ENCODE results near the gene CTNNA3.

Gene CTNNA3

GRCh38 chr10:67520924-67521520, 175.0 kb downstream of the CTNNA3 start:
- DNase-seq (ENCODE audit: low read depth, low spot score), result no peak
- H3K27ac ChIP-seq, result no peak overlapping the region

- DNase-seq (ENCODE audit: low read depth, low spot score), result no peak
- H3K27ac ChIP-seq, result no peak overlapping the region
Observed at GRCh38 chr10:67519434-67519833, 176.6 kb downstream of the CTNNA3 start.

GRCh38 chr10:67518756-67519155, 177.2 kb downstream of the CTNNA3 start:
- no peak overlapping the region for H3K27ac ChIP-seq
- DNase-seq (ENCODE audit: low read depth, low spot score), result no peak

GRCh38 chr10:67518043-67518442, 178.0 kb downstream of the CTNNA3 start:
- DNase-seq (ENCODE audit: low read depth, low spot score), result no peak
- no peak overlapping the region for H3K27ac ChIP-seq

- no peak for DNase-seq (ENCODE audit: low read depth, low spot score)
- no peak overlapping the region for H3K27ac ChIP-seq
Observed at GRCh38 chr10:67506757-67507091, 189.3 kb downstream of the CTNNA3 start.

GRCh38 chr10:67506083-67506756, 189.8 kb downstream of the CTNNA3 start:
- DNase-seq (ENCODE audit: low read depth, low spot score), result no peak
- H3K27ac ChIP-seq, result no peak overlapping the region

GRCh38 chr10:67492317-67493019, 203.5 kb downstream of the CTNNA3 start:
- no peak for DNase-seq (ENCODE audit: low read depth, low spot score)
- no peak overlapping the region for H3K27ac ChIP-seq

- DNase-seq (ENCODE audit: low read depth, low spot score), result no peak
- H3K27ac ChIP-seq, result no peak overlapping the region
Observed at GRCh38 chr10:67487906-67488619, 207.9 kb downstream of the CTNNA3 start.

- no peak overlapping the region for H3K27ac ChIP-seq
- no peak for DNase-seq (ENCODE audit: low read depth, low spot score)
Observed at GRCh38 chr10:67487199-67487598, 208.8 kb downstream of the CTNNA3 start.

GRCh38 chr10:67477868-67478267, 218.1 kb downstream of the CTNNA3 start:
- no peak for DNase-seq (ENCODE audit: low read depth, low spot score)
- H3K27ac ChIP-seq, result no peak overlapping the region

- DNase-seq (ENCODE audit: low read depth, low spot score), result no peak
- no peak overlapping the region for H3K27ac ChIP-seq
Observed at GRCh38 chr10:67476201-67476600, 219.8 kb downstream of the CTNNA3 start.

GRCh38 chr10:67473850-67474633, 222.0 kb downstream of the CTNNA3 start:
- H3K27ac ChIP-seq, result no peak overlapping the region
- no peak for DNase-seq (ENCODE audit: low read depth, low spot score)

GRCh38 chr10:67471022-67471421, 225.0 kb downstream of the CTNNA3 start:
- H3K27ac ChIP-seq, result no peak overlapping the region
- no peak for DNase-seq (ENCODE audit: low read depth, low spot score)

GRCh38 chr10:67464278-67464677, 231.7 kb downstream of the CTNNA3 start:
- no peak overlapping the region for H3K27ac ChIP-seq
- no peak for DNase-seq (ENCODE audit: low read depth, low spot score)

GRCh38 chr10:67452892-67453291, 243.1 kb downstream of the CTNNA3 start:
- no peak overlapping the region for H3K27ac ChIP-seq
- DNase-seq (ENCODE audit: low read depth, low spot score), result no peak

- no peak for DNase-seq (ENCODE audit: low read depth, low spot score)
- H3K27ac ChIP-seq, result no peak overlapping the region
Observed at GRCh38 chr10:67438605-67439304, 257.2 kb downstream of the CTNNA3 start.

GRCh38 chr10:67433276-67433675, 262.7 kb downstream of the CTNNA3 start:
- no peak for DNase-seq (ENCODE audit: low read depth, low spot score)
- H3K27ac ChIP-seq, result no peak overlapping the region

- H3K27ac ChIP-seq, result no peak overlapping the region
- DNase-seq (ENCODE audit: low read depth, low spot score), result no peak
Observed at GRCh38 chr10:67402620-67403019, 293.4 kb downstream of the CTNNA3 start.

- H3K27ac ChIP-seq, result no peak overlapping the region
- no peak for DNase-seq (ENCODE audit: low read depth, low spot score)
Observed at GRCh38 chr10:67401711-67402110, 294.3 kb downstream of the CTNNA3 start.

All from epithelial cell of prostate (primary cell).